K562 (cell line): ENCODE results near the gene CTCFL. TPM values are rescaled to one million over a fixed set of nuclear protein-coding genes. Genes with fewer than 3 reads are reported as not detected.

ENCODE experiments used
- ATAC-seq: fragments of 200-7000 bp; cut with Tn5 transposase; 3 replicates; pipeline ENCODE4 v1.9.1; 2020; ENCODE audit warnings: moderate library complexity
- BruUV-seq: library from RNA; stranded (reverse); fragments of 400-500 nt; replicated peaks from 2 replicates; lab custom pipeline; 2021; lab: Mats Ljungman, UMichigan
- CTCF ChIA-PET: fragments of 300-600 bp; formaldehyde crosslinking; extraction: SDS; loops from one replicate; lab custom pipeline; 2021; ENCODE audit warnings: low intra/inter-chr PET ratio; lab: Yijun Ruan, JAX
- POLR2A ChIA-PET: fragments of 300-600, 350-650 bp; sonication (Branson Sonifier 250); formaldehyde crosslinking; extraction: SDS; loops from one replicate; lab custom pipeline; 2021; ENCODE audit warnings: antibody characterized with exemption, inconsistent platforms; lab: Yijun Ruan, JAX
- DNase-seq, 4 experiments: peaks; one replicate each; pipeline versions ENCODE4 v3.0.0 to v3.0.0-alpha.2; 2011 to 2018; ENCODE audit warnings: low spot score in 3 of 4, mixed read lengths in 3 of 4; ENCODE audit errors: extremely low read depth in 1 of 4
- FAIRE-seq: peaks from 2 replicates; lab custom pipeline; 2011; peaks lifted over from hg19 to GRCh38; lab: Jason Lieb, UNC
- H2AFZ ChIP-seq: 2 replicates; pipeline ENCODE4 v1.6.0; 2011; ENCODE audit warnings: low read depth, low read length, control low read depth, inconsistent platforms
- H3K27ac ChIP-seq: fragments of 200-600 bp; 3 replicates; pipeline ENCODE4 v1.8.0; 2011; ENCODE audit warnings: low read depth, mild to moderate bottlenecking, control low read depth, inconsistent platforms, low read length, moderate library complexity, mixed read lengths; ENCODE audit errors: extremely low read depth
- H3K27me3 ChIP-seq, 2 experiments: fragments of 300-600 bp in 1 of 2; 2 replicates in 1 of 2; 3 replicates in 1 of 2; pipeline versions ENCODE4 v1.6.0 to v1.8.0; 2011; ENCODE audit warnings: inconsistent platforms in 2 of 2, low read length in 2 of 2, mild to moderate bottlenecking in 1 of 2, mixed read lengths in 1 of 2, moderate library complexity in 1 of 2; ENCODE audit not compliant: control insufficient read depth in 2 of 2, insufficient read depth in 2 of 2
- H3K36me3 ChIP-seq: fragments of 300-600 bp; 3 replicates; pipeline ENCODE4 v1.8.0; 2011; ENCODE audit warnings: mild to moderate bottlenecking, low read length, inconsistent platforms; ENCODE audit not compliant: control insufficient read depth, insufficient read depth
- H3K4me1 ChIP-seq, 2 experiments: fragments of 200-600 bp in 1 of 2; replicated peaks in 1 of 2; 2 replicates in 1 of 2; 3 replicates in 1 of 2; pipeline versions ENCODE4 v1.5.1 to v1.8.0; 2011; ENCODE audit warnings: inconsistent platforms in 2 of 2, low read length in 2 of 2, mild to moderate bottlenecking in 1 of 2, mixed read lengths in 1 of 2, moderate library complexity in 1 of 2; ENCODE audit not compliant: control insufficient read depth in 2 of 2, insufficient read depth in 2 of 2
- H3K4me2 ChIP-seq: 2 replicates; pipeline ENCODE4 v1.6.1; 2011; ENCODE audit warnings: low read length, control low read depth, inconsistent platforms, mixed read lengths; ENCODE audit not compliant: insufficient read depth
- H3K4me3 ChIP-seq: fragments of 200-600 bp; sonication (generic), shearing (Covaris generic); 2 replicates; pipeline ENCODE4 v1.5.1; 2016; ENCODE audit warnings: control low read depth, inconsistent platforms
- H3K79me2 ChIP-seq: fragments of 200-600 bp; 3 replicates; pipeline ENCODE4 v1.8.0; 2011; ENCODE audit warnings: low read length, inconsistent platforms; ENCODE audit not compliant: control insufficient read depth, insufficient read depth
- H3K9ac ChIP-seq, 2 experiments: 2 replicates each; pipeline versions ENCODE4 v1.6.0 to v1.6.1; 2011; ENCODE audit warnings: low read depth in 2 of 2, low read length in 2 of 2, control low read depth in 1 of 2, inconsistent platforms in 1 of 2, mild to moderate bottlenecking in 1 of 2, mixed read lengths in 1 of 2; ENCODE audit not compliant: insufficient read depth in 1 of 2
- H3K9me1 ChIP-seq: one replicate; pipeline ENCODE4 v1.6.0; 2011; ENCODE audit warnings: inconsistent platforms, mild to moderate bottlenecking, low read length, moderate library complexity; ENCODE audit not compliant: control insufficient read depth, insufficient read depth
- H3K9me3 ChIP-seq: replicated peaks from 2 replicates; pipeline ENCODE4 v1.5.1; 2011; ENCODE audit warnings: low read depth, low read length, inconsistent platforms; ENCODE audit not compliant: control insufficient read depth, insufficient read depth
- H4K20me1 ChIP-seq: replicated peaks from 2 replicates; pipeline ENCODE4 v1.6.1; 2011; ENCODE audit warnings: low read length, inconsistent platforms, mixed read lengths; ENCODE audit not compliant: control insufficient read depth, insufficient read depth
- ARID1B ChIP-seq: fragments of 450-650 bp; IDR thresholded peaks from 2 replicates; pipeline ENCODE4 v1.6.1; 2016; ENCODE audit warnings: antibody characterized with exemption, mild to moderate bottlenecking, inconsistent platforms
- BHLHE40 ChIP-seq: IDR thresholded peaks from 2 replicates; pipeline ENCODE4 v1.6.1; 2011; ENCODE audit warnings: low read length, improper control_type of control experiment
- CBFA2T3 ChIP-seq: fragments of 450-650 bp; IDR thresholded peaks from 2 replicates; pipeline ENCODE4 v1.6.1; 2017
- CEBPG ChIP-seq, 3 experiments: fragments of 200-800 bp in 1 of 3; sonication (Bioruptor generic) in 1 of 3; sonication (generic) in 1 of 3; formaldehyde crosslinking in 1 of 3; IDR thresholded peaks in 2 of 3; conservative IDR thresholded peaks in 1 of 3; 2 replicates each; pipeline versions ENCODE4 v1.6.1 to v1.8.0; 2016 to 2022; ENCODE audit warnings: missing compliant biosample characterization in 2 of 3, missing genetic modification characterization in 2 of 3, mild to moderate bottlenecking in 1 of 3, missing genetic modification reagents in 1 of 3
- CHCHD3 ChIP-seq: fragments of 250-450 bp; sonication (Bioruptor Pico); IDR thresholded peaks from 2 replicates; pipeline ENCODE4 v2.1.2; 2022; ENCODE audit warnings: mild to moderate bottlenecking
- ESRRA ChIP-seq: fragments of 450-650 bp; IDR thresholded peaks from 2 replicates; pipeline ENCODE4 v1.6.1; 2014; ENCODE audit warnings: low read depth, mild to moderate bottlenecking, moderate library complexity, borderline replicate concordance
- GABPB1 ChIP-seq: sonication (generic); formaldehyde crosslinking; IDR thresholded peaks from 2 replicates; pipeline ENCODE4 v1.8.0; 2022; ENCODE audit warnings: mild to moderate bottlenecking, missing genetic modification reagents
- JUND ChIP-seq, 2 experiments: IDR thresholded peaks; 2 replicates in 1 of 2; 3 replicates in 1 of 2; pipeline ENCODE4 v1.6.1; 2011; ENCODE audit warnings: borderline replicate concordance in 2 of 2, low read depth in 2 of 2, low read length in 2 of 2, improper control_type of control experiment in 1 of 2, missing biosample characterization in 1 of 2, missing genetic modification characterization in 1 of 2, missing genetic modification reagents in 1 of 2
- MTA1 ChIP-seq: fragments of 450-650 bp; IDR thresholded peaks from 2 replicates; pipeline ENCODE4 v1.6.1; 2017; ENCODE audit warnings: borderline replicate concordance
- NR2C1 ChIP-seq, 2 experiments: fragments of 450-650 bp; IDR thresholded peaks; 2 replicates each; pipeline ENCODE4 v1.6.1; 2017; ENCODE audit warnings: mild to moderate bottlenecking in 2 of 2, antibody characterized with exemption in 1 of 2, inconsistent platforms in 1 of 2, missing compliant biosample characterization in 1 of 2, missing genetic modification characterization in 1 of 2
- PHF21A ChIP-seq: fragments of 450-650 bp; IDR thresholded peaks from 2 replicates; pipeline ENCODE4 v1.6.1; 2017; ENCODE audit warnings: low read depth, borderline replicate concordance
- PKNOX1 ChIP-seq: fragments of 450-650 bp; IDR thresholded peaks from 2 replicates; pipeline ENCODE4 v1.6.1; 2016
- SOX6 ChIP-seq: fragments of 450-650 bp; IDR thresholded peaks from 2 replicates; pipeline ENCODE4 v1.6.1; 2014; ENCODE audit warnings: mild to moderate bottlenecking
- ZNF311 ChIP-seq: fragments of 250-450 bp; sonication (Bioruptor Pico); IDR thresholded peaks from 2 replicates; pipeline ENCODE4 v1.4.0; 2020; ENCODE audit warnings: mild to moderate bottlenecking, moderate library complexity
- ZNF444 ChIP-seq: fragments of 250-450 bp; sonication (Bioruptor Pico); IDR thresholded peaks from 2 replicates; pipeline ENCODE4 v1.4.0; 2020; ENCODE audit warnings: mild to moderate bottlenecking, moderate library complexity
- ZNF592 ChIP-seq: fragments of 450-650 bp; IDR thresholded peaks from 2 replicates; pipeline ENCODE4 v1.6.1; 2017; ENCODE audit warnings: antibody characterized with exemption, mild to moderate bottlenecking
- WGBS: fragments of 100-300 bp; shearing (Covaris generic); methylation state at CpG from one replicate; pipeline ENCODE4 v1.1.6; 2016; ENCODE audit warnings: low coverage, mixed read lengths; ENCODE audit not compliant: insufficient coverage; ENCODE audit errors: missing lambda C conversion rate; 5-methylcytosine and 5-hydroxymethylcytosine counted together
- in situ Hi-C: fragments of 300-500 bp; cut with MboI; formaldehyde crosslinking; loops from 4 replicates; pipeline ENCODE4 v1.15.0; 2018; ENCODE audit warnings: inconsistent platforms, mixed read lengths
- intact Hi-C: fragments of 100-400 bp; cut with micrococcal nuclease; formaldehyde crosslinking; loops from 2 replicates; pipeline ENCODE4 v1.14.2; 2022
- polyA plus RNA-seq, 8 experiments: library from polyadenylated mRNA; depleted of rRNA in 4 of 8; stranded (reverse) in 5 of 8; unstranded in 3 of 8; fragments of >200 nt; fragmentation: Nextera tagmentation in 2 of 8; fragmentation: Illumina TruSeq in 1 of 8; extraction: Ambion mirVana in 2 of 8; extraction: Trizol in 1 of 8; gene quantifications; 2 replicates each; pipeline versions ENCODE4 v1.2.1 to v1.2.3, GENCODE V29; 2011 to 2014; ENCODE audit warnings: inconsistent platforms in 1 of 8, missing spikeins in 1 of 8
- total RNA-seq, 7 experiments: library from RNA; depleted of rRNA in 6 of 7; stranded (reverse); fragments of >200 nt in 6 of 7; fragmentation: Illumina TruSeq in 2 of 7; extraction: Trizol in 2 of 7; gene quantifications; 2 replicates each; pipeline versions ENCODE4 v1.2.1 to v1.2.3, GENCODE V29; 2011 to 2021; ENCODE audit warnings: low replicate concordance in 1 of 7

Gene CTCFL
- total and polyA plus RNA-seq, 9 of the 15 experiments (the other 6 are each of a cell fraction or from before 2014, with no cell fraction given): 42.4 to 188 (median 111) TPM

GRCh38 chr20:57460781-57461465 lies 64.0 kb downstream of the CTCFL start:
- POLR2A ChIA-PET: interaction anchor here (0.6 to 1.3 kb wide), 2 partner anchors 12 to 17 kb away, joined by 3 read pairs; no protein-coding TSS in a partner anchor
- BruUV-seq: no TSS peak
- TF ChIP-seq ARID1B (peak; percentile 61), ESRRA (peak; percentile 86), ZNF592 (peak; percentile 49; the same call in 1 of the 2 replicates), ZNF444 (no peak), PHF21A (no peak), SOX6 (peak; percentile 89), CEBPG (CRISPR knock-in tag; IDR thresholded peaks at IDR 0.05) (no peak), CEBPG (tag; conservative IDR thresholded peaks at IDR 0.05 in 1 of 2, IDR thresholded peaks at IDR 0.05 in 1 of 2) (no peak), PKNOX1 (peak; percentile 98), CHCHD3 (CRISPR knock-in tag) (no peak), NR2C1 (IDR thresholded peaks at IDR 0.05) (peak; percentile 93), NR2C1 (tag; IDR thresholded peaks at IDR 0.05) (peak; percentile 94), BHLHE40 (peak; percentile 33; the same call in 1 of the 2 replicates), GABPB1 (CRISPR knock-in tag) (peak; percentile 27; the same call in 1 of the 2 replicates), MTA1 (no peak), CBFA2T3 (peak; percentile 73), ZNF311 (CRISPR knock-in tag) (no peak), JUND (IDR thresholded peaks at IDR 0.05; ENCODE audit: borderline replicate concordance, low read depth, low read length) (peak; percentile 23; the same call in 1 of the 2 replicates), JUND (tag; IDR thresholded peaks at IDR 0.05; ENCODE audit: borderline replicate concordance, low read depth, low read length) (no peak)

More at GRCh38 chr20:57460781-57461465, 64.0 kb downstream of the CTCFL start:
- in situ Hi-C loops: no loop called here
- no peaks in the 10 kb centered on the region for H4K20me1 ChIP-seq
- H3K9ac ChIP-seq: peak overlapping the region in 1 of 2 experiments; percentile 83; a peak in 2 of 4 replicates
- no peaks in the 10 kb centered on the region; the same call in 2 of the 3 replicates for H3K36me3 ChIP-seq
- no peak overlapping the region for H3K27ac ChIP-seq
- no peak overlapping the region for H3K4me3 ChIP-seq
- H3K4me1 ChIP-seq: peaks cover 35 to 45% of the 10 kb centered on the region in 2 experiments; a peak in 4 of 5 replicates
- H2AFZ ChIP-seq: peak overlapping the region; percentile 54
- peak; percentile 79 for ATAC-seq
- H3K9me1 ChIP-seq: no peaks in the 10 kb centered on the region
- peak; percentile 96 for FAIRE-seq
- WGBS: 33% methylated on average over 14 of the region's 15 CpGs
- H3K4me2 ChIP-seq: peak overlapping the region; percentile 29
- peaks cover 5% of the 10 kb centered on the region; the same call in 1 of the 2 replicates for H3K9me3 ChIP-seq
- CTCF ChIA-PET: no interaction called here
- no peaks in the 10 kb centered on the region for H3K27me3 ChIP-seq
- intact Hi-C loops: no loop called here
- H3K79me2 ChIP-seq: no peaks in the 10 kb centered on the region
- DNase-seq: peak; percentile 86 to 89 (median 88)
